GM15510 (cell line): ENCODE results near the gene GM2A.
A peak's percentile ranks its signal among the peaks of the same experiment; 100 is the strongest.

Experiments
- POLR2A ChIP-seq: IDR thresholded peaks from 3 replicates; pipeline ENCODE4 v1.6.1; 2011; ENCODE audit warnings: borderline replicate concordance; ENCODE audit not compliant: insufficient read length; ENCODE audit errors: extremely low read depth

The GM2A gene

DNA sequence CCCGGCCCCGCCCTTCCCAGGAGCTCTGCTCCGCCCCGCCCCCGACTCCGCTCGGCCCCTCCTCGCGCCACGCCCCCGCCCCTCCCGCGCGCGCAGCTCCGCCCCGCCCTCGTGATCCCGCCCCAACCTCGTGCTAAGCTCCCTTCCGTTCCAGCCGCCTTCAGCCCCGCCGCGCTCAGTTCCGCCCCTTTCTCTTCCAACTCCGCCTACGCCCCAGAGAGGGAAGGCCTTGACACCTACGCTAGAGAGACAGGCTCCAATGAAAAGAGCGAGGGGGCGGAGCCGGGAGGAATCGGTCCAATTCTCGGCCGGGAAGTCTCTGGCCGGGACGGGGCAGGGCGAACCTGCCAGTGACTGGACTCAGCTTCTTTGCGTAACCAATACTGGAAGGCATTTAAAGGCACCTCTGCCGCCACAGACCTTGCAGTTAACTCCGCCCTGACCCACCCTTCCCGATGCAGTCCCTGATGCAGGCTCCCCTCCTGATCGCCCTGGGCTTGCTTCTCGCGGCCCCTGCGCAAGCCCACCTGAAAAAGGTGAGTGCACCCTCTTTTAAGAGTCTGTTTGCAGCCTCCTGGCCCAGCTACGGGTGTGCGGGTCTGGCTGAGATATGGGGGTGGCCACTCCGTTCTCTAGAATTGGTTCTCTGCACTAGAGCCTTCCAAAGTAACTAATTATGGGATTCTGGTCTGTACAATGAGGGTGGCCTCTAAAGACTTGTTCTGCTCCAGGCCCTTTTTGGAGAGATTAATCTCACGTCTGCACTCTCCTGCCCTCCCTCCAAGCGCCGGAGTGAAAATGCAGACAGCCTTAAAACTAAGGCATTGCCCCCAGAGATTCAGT lies at the start of gene GM2A:
Gene GM2A, plus strand, starts transcription at position 424 of the 843 bp plus-strand sequence. Its CDS starts 32 bp downstream, at position 456.
- TF ChIP-seq POLR2A, result peak; percentile 95

DNA sequence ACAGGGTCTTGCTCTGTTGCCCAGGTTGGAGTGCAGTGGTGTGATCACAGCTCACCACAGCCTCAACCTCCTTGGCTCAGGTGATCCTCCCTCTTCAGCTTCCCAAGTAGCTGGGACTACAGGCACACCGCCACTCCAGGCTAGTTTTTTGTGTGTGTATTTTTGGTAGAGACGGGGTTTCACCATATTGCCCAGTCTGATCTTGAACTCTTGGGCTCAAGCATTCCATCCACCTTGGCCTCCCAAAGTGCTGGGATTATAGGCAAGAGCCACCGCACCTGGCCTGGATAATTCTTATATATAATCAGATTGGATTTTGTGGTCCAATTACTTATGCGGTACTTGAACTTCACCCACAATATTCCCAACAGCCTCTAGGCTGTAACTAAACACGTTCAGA lies 48.9 kb upstream of the GM2A start:
- no peak for TF ChIP-seq POLR2A

DNA sequence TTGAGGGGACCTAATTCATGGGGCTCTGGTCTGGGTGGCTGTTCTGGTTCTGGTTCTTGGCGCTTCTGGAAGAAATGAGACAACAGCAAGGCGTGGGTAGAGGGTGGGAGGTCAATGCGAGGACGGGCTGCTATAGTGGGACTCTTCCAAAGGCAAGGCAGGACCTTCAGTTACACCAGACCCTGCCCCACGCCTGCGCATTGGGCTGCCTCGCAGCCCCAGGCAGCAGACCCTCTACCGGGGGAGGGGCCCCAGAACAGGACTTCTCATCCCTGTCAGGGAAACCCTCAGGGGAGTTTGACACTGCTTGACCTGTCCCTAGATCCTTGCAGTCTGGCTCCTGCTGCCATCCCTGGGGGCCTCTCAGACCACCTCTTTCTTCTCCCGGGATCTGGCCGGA lies 47.6 kb upstream of the GM2A start:
- no peak for TF ChIP-seq POLR2A

DNA sequence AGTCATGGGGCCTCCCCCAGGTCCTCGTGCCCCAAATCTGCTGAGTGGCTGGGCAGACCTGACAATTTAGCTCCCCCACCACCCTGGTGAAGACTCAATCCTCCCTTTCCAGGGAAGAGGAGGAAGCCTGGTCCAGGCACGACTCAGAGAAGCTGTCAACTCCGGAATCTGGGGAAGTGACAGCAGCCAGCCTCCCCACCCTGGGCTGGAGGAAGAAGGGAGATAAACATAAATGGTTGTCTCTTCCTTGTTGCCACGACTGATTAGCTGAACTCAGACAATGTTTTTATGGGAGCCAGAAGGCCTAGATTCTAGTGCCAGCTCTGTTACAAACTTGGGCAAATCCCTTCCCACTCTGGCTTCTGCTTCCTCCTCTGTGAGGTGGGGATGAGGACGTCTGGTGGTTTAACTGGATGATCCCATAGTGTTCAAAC lies 44.5 kb upstream of the GM2A start:
- no peak for TF ChIP-seq POLR2A

DNA sequence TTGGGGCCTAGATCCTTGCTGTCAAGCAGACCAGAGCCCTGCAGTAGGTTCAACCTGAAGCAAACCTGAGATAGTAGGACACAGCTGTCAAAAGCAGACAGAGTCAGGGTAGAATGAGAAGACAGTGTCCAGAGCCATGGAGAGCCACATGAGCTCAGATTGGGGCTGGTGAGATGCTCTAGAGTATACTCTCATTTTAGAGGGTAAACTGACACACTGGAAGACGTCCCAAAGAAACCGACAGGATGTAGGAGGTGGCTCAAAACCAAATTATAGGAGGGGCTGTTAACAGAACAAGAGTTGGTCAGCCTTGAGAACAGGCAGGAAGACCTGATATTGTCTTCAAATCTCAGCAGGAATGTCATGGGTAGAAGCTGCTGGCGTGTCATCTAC lies 40.6 kb upstream of the GM2A start:
- no peak for TF ChIP-seq POLR2A

DNA sequence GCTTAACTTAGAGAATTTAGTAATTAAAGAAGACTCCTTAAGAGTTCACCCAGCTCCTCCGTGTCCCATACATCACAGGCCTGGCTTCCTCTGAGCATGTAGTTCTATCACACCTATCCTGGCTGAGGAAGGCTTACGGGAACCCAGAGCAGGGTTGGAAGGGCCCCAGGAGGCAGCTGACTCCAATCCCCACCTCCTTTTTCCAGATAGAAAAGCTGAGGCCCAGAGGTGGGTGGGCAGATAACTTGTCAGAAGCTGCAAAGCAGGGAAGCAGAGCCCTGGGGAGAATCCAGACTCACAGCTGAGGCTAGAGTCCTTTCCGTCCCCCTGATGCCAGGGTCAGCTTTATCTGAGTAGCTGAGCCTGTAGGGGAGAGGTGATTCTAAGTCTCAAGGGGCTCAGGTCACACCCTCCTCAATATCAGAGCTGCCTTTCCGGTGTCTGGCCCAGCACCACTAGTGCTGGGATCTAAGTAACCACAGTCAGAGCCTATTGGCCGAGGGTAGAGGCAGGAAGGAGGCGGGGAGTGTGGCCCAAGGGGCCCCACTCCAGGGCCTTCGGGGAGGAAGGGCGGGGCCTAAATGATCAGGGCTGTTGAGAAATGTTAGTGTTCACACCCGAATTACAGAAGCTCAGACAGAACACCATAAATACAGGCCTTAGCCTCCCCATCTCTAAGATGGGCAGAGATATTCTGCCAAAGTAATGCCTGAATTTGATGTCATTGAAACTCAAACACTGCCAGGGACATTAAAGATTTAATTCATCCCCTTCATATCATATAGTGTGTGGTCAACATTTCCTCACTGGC lies 39.0 kb upstream of the GM2A start:
- TF ChIP-seq POLR2A, result peak; percentile 89

DNA sequence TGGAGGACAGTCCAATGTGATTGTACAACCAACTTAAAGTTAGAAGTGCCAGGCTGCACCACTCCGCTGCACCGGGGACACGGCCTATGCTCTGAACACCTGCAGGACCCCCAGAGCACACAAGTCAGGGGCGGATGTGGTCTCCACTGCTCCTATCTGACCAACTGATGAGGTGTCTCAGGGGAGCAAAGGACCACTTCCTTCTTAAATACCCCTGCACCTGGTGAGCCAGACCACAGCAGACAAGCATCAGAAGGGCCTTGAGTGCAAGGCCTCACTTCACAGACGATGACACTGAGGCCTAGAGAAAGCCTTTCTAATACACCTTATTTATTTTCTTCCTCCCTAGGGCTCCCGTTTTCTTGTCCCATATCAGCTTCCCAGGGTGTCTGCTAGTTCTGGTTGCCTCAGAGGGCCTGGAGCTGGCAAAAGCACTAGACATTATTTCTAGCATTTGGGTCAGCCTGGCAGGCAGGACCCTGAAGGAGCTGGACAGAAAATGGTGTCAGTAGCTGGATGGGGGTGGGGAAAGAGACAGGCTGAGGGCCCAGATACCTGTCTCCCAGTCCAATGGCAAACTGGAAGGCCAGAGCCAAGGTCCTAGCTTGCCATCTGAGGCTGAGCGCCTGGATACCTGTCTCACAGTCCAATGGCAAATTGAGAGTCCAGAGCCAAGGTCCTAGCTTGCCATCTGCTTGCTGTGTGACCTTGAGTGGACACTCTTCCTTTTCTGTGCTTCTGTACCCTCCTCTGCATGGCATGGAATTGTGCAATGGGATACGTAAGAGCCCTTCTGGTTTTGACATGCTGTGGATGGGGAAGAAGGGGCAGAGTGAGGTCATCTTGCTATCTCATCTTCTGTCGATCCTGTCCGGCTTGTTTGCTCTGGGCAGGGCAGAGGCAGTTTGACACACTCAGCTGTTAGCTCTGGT lies 38.1 kb upstream of the GM2A start:
- TF ChIP-seq POLR2A, result peak; percentile 46

DNA sequence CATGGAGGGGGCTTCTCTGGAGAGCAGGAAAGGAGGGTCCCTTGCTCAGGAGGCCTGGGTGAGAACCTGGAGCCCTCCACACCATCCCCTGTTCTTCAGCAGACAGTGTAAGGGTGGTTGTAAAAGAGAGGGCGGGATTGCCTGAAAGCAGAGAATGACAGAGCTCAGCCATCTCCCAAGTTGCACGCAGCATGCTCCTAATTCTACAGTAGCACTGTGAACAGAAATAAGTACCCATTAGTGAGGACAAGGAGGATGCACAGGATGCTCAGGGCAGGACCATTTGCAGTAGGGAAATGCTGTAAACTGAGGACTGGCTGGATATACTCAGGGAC lies 37.5 kb upstream of the GM2A start:
- TF ChIP-seq POLR2A, result no peak

DNA sequence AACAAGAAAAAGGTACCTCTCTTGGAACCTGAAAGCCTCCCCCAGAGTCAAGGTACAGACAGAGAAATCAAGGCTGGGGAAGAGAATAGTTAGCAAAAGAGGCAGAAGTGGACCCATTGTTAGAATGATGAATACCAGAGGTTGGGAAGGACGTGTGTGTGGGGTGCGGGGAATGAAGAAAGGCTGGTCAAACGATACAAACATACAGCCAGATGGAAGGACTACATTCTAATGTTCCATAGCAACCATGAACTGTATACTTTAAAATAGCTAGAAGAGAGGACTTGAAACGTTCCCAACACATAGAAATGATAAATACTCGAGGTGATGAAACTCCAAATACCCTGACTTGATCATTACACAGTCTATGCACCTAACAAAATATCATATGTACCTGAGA lies 36.2 kb upstream of the GM2A start:
- TF ChIP-seq POLR2A, result no peak

DNA sequence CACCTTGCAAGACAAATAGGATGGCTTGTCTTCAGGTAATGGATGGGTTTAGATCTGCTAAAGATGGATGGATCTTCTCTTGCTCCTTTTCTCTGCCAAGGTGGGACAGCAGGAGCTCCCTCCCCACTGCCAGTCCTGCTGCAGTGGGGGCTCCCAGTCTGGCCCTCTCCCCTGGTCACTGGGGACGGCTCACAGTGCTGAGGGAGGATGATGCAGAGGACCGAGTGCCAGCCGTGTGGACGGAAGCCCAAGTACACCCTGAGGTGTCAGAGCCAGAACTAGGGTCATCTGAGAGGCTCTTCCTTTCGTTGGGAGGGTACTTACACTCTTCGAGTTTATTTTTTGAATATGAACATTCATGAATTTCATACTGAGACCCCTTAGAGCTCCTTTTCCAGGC lies 34.8 kb upstream of the GM2A start:
- TF ChIP-seq POLR2A, result no peak

DNA sequence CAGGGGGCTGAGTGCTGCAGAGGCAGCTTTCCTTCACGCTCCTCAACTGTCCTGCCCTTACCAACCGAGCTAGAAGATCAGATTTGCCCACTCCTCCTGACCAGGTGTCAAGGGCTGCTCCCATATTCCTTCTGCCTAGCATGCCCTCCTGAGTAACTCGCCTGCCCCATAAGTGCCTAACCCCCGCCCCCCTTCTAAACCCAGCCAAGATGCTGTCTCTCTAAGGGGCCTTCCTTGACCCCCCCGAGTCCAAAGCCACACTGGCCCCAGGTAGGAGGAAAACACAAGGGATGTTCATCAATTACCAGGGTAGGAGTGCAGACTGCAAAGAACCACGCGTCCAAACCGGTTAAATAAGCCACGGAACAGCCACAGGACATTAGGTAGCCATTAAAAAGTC lies 33.8 kb upstream of the GM2A start:
- no peak for TF ChIP-seq POLR2A

DNA sequence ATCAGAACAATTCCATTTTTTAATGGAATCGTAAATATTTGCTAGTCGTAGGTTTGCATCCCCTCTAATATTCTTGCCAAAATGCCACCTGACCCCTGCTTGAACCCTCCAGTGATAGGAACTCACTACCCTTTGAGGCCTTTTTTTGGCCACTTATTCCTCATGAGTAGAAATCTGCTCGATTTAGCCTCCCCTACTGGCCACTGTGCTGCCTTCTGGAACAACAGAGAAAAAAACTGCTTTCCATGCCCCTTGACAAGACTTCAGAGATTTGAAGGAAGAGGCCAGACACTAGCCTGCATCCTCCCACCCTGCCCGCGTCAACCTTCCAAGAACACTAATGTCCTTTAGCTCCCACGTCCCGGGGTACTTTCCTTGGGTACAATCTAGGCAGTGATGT lies 33.2 kb upstream of the GM2A start:
- no peak for TF ChIP-seq POLR2A

DNA sequence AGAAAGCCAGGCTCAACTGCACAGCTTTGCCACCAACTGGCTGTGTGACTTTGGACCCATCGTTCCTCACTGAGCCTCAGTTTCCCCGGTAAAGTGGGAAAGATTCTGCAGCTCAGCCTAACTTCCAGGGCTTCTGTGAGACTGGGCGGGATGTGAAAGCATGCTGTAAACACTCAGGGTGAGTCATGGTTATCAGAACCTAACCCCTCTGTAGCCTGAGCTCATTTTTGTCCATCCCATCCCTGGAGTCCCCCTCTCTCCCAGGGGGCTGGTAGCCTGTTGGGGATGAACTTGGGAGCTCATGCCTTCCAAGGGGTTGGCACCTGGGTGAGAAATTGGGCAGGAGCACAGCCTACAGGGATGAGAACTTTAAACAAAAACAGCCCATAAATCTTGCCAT lies 31.4 kb upstream of the GM2A start:
- TF ChIP-seq POLR2A, result no peak

DNA sequence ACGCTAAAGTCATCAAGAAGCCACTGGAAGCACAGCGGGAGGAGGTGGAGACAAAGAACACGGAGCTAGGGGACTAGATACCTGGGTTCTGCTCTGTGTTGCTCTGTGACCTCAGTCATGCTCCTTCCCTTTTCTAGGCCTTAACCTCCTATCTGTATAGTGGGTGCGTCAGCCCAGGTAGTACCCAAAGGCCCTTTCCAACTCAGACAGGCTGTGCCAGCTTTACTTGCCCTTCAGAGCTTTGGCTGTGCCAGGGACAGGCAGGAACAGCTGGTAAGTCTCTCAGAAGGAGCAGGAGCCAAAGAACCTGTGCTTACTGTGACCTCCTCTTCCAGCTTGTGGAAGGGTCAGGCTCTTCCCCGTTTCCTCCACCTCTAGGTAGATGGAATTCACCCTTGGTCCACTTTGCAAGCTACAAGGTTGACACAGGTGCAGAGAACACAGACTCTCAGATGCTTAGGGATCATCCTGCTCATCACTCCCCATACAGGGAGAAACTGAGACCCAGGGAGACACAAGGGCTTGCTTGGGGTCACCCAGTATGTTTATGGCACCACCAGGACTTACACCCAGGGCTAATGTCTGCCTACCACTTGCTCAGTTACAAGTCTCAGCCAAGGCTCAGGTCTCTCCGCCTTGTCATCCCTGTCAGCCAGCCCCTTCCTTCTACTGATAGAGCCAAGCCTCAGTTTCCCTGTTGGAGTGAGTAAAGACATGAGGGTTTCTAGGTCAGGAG lies 30.8 kb upstream of the GM2A start:
- TF ChIP-seq POLR2A, result no peak
